Muscle of arm (tissue), 12 donors: Measurements from ENCODE around the gene PTGFRN. TPM values are rescaled to one million over a fixed set of nuclear protein-coding genes. Genes with fewer than 3 reads are reported as not detected.

Source experiments
- DNase-seq: peaks from one replicate; pipeline ENCODE4 v3.0.0-alpha.2; 2013
- polyA plus RNA-seq, 12 donors: library from polyadenylated mRNA; unstranded; fragments of 120-200 nt; gene quantifications; one replicate each; pipeline ENCODE4 v1.2.1, GENCODE V29; 2013; ENCODE audit not compliant: insufficient read length in 12 of 12

The PTGFRN gene
- polyA plus RNA-seq, 12 donors = 69.8 to 166 (median 137) TPM; not detected in 1

- DNase-seq = no peak
Observed at GRCh38 chr1:116993286-116993685, 83.6 kb downstream of the PTGFRN start.

GRCh38 chr1:116994411-116994810 lies 84.7 kb downstream of the PTGFRN start:
- DNase-seq = no peak

- no peak for DNase-seq
Observed at GRCh38 chr1:116997066-116997465, 87.3 kb downstream of the PTGFRN start.

GRCh38 chr1:116997636-116998035 lies 87.9 kb downstream of the PTGFRN start:
- no peak for DNase-seq

- no peak for DNase-seq
Observed at GRCh38 chr1:116999596-116999995, 89.9 kb downstream of the PTGFRN start.

- DNase-seq = no peak
Observed at GRCh38 chr1:117000142-117000541, 90.4 kb downstream of the PTGFRN start.

- no peak for DNase-seq
Observed at GRCh38 chr1:117001254-117001927, 91.7 kb downstream of the PTGFRN start, which contains the start of gene CD101. TSS of gene CD101 (plus strand) at chr1:117001760. CDS start at chr1:117001818, 58 bp downstream.

- no peak for DNase-seq
Observed at GRCh38 chr1:117003223-117003875, 93.6 kb downstream of the PTGFRN start.

GRCh38 chr1:117007719-117008013 lies 98.0 kb downstream of the PTGFRN start:
- DNase-seq = no peak

- no peak for DNase-seq
Observed at GRCh38 chr1:117008656-117009055, 98.9 kb downstream of the PTGFRN start.

GRCh38 chr1:117009132-117009531 lies 99.4 kb downstream of the PTGFRN start:
- DNase-seq = no peak

GRCh38 chr1:117010310-117010969 lies 100.7 kb downstream of the PTGFRN start:
- no peak for DNase-seq

- no peak for DNase-seq
Observed at GRCh38 chr1:117011334-117011733, 101.6 kb downstream of the PTGFRN start.

- DNase-seq = no peak
Observed at GRCh38 chr1:117013309-117013858, 103.7 kb downstream of the PTGFRN start.

- no peak for DNase-seq
Observed at GRCh38 chr1:117014209-117014608, 104.5 kb downstream of the PTGFRN start.

GRCh38 chr1:117015724-117016123 lies 106.0 kb downstream of the PTGFRN start:
- DNase-seq = no peak

GRCh38 chr1:117017062-117017461 lies 107.3 kb downstream of the PTGFRN start:
- no peak for DNase-seq

GRCh38 chr1:117017648-117018047 lies 107.9 kb downstream of the PTGFRN start:
- no peak for DNase-seq

- DNase-seq = no peak
Observed at GRCh38 chr1:117020526-117021156, 110.9 kb downstream of the PTGFRN start.

- DNase-seq = no peak
Observed at GRCh38 chr1:117022114-117022513, 112.4 kb downstream of the PTGFRN start.

- DNase-seq = no peak
Observed at GRCh38 chr1:117025568-117025967, 115.9 kb downstream of the PTGFRN start.

- no peak for DNase-seq
Observed at GRCh38 chr1:117026361-117026760, 116.6 kb downstream of the PTGFRN start.
